ENCODE results near the gene CTNNBL1.
"Not testable (repeated sequence)": the region's sequence is repeated elsewhere in the genome, so short reads cannot be mapped to it uniquely, and the experiment has no call there.

The CTNNBL1 gene

DNA sequence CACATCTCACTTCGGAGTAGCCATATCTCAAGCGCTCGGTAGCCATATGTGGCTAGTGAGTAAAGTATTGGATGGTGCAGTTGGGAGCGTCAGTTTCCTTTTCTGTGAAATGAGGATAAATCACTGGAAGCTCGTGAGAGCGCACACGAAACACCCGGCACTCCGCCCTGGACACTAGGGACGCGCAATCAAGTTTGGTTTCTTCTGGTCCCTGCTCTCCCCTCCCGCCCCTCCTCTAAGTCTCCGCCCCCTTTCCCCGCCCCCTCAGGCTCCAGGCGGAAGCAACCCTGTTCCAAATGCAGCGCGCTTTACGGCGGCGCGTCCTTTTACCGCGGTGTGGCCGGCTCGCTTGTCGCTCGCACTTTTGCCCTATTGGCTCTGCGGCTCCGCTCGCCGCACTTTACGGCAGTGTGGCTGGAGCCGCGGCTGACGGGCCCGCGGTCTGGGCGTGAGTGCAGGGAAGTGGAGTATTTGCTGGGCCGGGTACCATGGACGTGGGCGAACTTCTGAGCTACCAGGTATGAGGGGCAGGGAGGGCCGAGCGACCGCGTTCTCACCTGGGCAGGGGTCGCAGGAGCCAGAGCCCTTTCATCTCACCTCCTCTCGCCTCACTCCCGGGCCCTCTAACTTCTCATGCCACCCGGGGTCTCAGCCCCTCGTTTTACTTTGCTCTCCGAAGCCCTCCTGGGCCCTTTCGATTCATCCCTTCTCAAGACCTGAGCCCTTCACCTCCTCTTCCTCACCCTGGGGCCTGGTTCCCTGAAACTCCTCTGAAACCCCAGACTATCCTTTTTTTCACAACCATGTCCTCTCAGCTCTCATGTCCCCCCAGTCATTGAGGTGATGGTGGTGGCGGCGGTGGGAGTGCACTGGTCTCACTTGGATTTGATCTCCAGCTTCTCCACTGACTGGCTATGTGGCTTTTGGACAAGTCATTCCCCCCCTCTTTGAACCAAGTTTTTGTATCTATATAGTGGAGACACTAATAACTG lies at the start of gene CTNNBL1:
TSS of gene CTNNBL1 (plus strand) at position 396 of the 992 bp plus-strand sequence. CDS start at position 489, 93 bp downstream.
- peak; percentile 96 for DNase-seq

DNA sequence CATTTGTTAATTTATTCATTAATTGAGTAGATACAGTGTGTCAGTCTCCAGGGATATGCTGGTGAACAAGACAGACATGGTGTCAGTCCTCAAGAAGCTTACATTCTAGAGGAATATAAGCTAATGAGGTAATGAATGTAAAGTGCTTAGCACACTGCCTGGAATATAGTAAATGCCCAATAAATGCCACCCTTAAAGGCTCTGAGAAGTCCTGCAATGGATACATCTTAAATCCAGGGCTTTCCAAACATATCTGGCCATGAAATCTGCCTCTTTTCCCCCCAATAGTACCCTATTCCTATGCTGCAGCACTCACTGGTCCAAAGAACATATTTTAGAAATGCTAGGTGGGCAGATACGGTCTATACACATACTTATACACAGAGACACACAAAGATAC lies 49.2 kb upstream of the CTNNBL1 start:
- DNase-seq, result no peak

- DNase-seq, result no peak
Measured at GRCh38 chr20:37647946-37648345, 45.9 kb upstream of the CTNNBL1 start.

GRCh38 chr20:37649017-37649416 lies 44.8 kb upstream of the CTNNBL1 start:
- no peak for DNase-seq

DNA sequence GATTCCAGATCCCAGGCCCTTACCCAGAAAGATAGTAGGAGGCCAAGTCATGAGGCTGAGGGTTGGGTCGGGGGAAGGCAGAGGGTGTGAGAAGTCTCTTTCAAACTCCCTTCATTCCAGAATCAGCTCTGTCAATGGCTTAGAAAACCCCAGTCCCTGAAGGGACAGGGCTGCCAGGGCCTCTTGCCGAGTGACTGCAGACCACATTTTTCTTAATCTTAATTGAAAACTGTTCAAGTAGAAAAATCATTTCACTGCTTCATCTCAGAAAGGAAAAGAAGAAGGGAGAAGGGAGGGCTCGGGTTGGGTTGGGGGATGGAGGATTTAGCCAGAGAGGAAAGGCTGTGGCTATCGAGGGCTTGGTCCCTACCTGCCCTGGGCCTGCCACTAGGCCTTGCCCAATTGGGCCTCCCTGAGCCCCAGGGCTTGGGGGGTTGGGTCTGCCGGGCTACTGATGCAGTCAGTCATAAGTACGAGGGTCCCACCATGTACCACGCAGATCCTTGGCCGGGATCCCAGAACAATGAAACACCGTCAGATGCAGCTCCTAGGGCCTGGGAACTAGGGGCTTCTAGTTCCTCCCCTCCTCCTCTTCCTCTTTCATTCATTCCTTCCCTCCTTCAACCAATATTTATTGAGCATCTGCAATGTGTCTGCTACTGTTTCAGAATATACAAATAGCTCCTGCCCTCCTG lies 44.0 kb upstream of the CTNNBL1 start:
- DNase-seq, result no peak

GRCh38 chr20:37650661-37651060 lies 43.2 kb upstream of the CTNNBL1 start:
- no peak for DNase-seq

DNA sequence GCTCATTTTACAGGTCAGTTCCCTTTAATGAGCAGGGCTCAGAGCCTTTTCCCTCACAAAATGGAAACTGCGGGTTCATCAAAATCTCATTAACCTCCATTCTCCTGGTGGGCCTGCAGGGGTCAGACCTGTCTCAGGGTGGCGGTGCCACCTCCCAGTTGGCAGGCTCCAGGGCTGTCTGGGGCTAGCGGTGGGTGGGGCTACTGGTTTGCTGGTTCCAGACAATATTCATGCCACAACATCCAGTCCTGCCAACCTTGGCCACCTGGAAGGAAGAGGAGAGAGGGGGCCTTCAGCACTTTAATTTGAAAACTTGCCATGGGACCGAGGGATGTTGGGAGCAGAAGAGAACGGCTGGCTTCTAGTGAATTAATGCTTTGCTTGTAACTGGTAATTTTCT lies 41.9 kb upstream of the CTNNBL1 start:
- no peak for DNase-seq

GRCh38 chr20:37656945-37657344 lies 36.9 kb upstream of the CTNNBL1 start:
- no peak for DNase-seq

DNA sequence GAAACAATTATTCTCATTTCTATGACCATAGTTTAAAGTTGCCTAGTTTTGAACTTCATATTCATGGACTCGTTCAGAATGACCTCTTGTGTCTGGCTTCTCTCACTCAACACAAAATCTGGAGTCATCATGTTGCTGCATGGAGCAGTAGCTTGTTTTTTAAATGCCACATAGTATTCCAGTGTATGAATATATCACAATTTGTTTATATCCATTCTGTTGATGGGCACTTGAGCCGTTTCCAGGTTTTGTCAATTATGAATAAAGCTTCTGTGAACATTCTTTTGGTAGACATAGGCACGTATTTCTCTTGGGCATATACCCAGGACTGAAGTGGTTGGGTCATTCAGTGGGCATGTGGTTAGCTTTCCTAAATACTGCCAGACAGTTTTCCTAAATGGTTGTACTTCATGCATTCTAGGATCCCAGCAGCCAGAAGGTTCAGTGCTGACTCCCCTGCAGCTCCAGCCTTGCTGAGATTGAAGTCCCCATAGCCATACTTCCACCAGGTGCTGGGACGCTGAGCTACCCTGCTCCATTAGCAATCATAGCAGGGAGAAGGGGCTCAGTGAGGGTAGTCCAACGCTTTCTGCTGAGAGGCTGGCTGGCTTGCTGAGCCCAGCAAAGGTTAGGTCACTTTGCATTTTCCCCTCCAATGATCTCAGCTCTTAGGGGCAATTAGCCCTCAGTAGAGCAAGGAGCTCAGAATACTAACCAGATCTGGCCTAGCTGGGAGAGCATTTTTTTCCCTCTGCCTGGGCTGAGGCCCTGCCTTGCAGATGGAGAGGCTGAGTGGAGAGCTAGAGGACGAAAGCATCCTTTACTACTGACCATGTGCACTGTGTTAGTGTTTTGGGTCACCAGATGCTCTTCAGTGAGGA lies 35.7 kb upstream of the CTNNBL1 start:
- no peak for DNase-seq

GRCh38 chr20:37661519-37661918 lies 32.3 kb upstream of the CTNNBL1 start:
- DNase-seq, result no peak

DNA sequence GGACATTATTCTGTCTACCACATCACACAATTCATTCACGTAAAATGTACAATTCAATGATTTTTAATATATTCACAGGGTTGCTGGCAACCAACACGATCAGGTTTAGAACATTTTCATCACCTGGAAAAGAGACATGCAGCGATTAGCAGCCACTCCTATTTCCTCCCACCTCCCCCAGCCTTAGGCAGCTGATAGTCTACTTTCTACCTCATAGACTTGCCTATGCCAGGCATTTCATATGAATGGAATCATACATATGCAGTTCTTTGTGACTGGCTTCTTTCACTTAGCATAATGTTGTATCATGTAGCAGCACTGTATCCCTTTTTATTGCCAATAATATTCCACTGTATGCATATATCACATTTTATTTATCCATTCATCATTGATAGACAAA lies 31.5 kb upstream of the CTNNBL1 start:
- DNase-seq, result no peak

DNA sequence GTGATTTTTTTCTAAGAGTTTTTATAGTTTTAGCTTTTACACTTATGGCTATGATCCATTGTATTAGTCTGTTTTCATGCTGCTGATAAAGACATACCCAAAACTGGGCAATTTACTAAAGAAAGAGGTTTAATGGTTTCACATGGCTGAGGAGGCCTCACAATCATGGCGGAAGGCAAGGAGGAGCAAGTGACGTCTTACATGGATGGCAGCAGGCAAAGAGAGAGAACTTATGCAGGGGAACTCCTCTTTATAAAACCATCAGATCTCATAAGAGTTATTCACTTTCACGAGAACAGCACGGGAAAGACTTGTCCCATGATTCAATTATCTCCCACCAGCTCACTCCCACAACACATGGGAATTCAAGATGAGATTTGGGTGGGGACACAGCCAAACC lies 29.2 kb upstream of the CTNNBL1 start:
- not testable (repeated sequence) for DNase-seq

GRCh38 chr20:37668166-37668565 lies 25.7 kb upstream of the CTNNBL1 start:
- DNase-seq, result no peak

DNA sequence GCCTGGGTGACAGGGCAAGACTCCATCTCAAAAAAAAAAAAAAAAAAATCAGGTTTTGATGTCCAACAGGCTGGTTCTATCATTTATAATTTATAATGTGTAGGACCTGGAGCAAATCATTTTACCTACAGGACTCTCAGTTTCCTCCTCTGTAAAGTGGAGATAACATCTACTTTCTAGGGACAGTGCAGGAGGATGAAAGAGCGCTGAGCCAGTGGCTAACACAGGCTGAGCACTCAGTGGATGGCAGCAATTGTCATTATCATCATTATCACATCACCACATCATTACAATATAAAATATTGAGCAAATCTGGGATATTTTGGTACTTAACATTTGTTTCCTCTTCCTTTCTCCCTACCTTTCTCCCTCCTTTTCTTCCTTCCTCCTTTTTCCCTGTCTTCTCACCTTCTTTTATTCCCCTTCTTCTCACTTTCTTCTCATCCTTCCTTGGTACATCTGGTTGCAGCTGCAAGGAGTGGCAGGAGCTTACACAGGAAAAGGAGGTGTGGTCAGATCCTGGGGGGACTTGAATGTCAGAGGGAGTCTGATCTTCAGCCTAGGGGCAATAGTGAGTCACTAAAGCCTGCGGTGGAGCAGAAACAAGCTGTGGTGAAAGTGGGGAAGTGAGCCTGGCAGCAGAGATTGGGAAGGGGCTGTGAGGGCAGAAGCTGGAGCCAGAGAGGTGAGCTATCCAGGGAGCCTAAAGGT lies 24.6 kb upstream of the CTNNBL1 start:
- no peak for DNase-seq

- no peak for DNase-seq
Measured at GRCh38 chr20:37669773-37670236, 24.0 kb upstream of the CTNNBL1 start.

DNA sequence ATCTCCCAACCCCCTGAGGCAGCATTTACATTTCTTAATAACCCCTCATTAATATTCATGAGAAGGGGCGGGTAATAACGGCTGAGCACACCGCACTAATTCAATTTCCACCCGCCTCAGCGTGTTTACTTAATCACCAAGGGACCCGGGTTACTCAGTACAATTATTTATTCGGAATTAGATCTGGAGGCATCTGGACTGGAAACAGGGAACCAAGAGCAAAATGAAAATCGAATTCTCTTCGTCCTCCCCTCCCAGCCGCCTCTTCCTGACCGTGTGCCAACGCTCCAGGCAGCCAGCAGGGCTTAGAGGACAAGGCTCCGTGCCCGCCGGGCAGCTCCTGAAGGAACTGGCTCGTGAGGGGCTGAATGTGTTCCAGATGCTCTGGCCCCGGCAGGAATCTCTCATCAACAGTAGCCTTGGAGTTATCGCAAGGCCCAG lies 23.5 kb upstream of the CTNNBL1 start:
- DNase-seq, result no peak

GRCh38 chr20:37672143-37672542 lies 21.7 kb upstream of the CTNNBL1 start:
- DNase-seq, result no peak

DNA sequence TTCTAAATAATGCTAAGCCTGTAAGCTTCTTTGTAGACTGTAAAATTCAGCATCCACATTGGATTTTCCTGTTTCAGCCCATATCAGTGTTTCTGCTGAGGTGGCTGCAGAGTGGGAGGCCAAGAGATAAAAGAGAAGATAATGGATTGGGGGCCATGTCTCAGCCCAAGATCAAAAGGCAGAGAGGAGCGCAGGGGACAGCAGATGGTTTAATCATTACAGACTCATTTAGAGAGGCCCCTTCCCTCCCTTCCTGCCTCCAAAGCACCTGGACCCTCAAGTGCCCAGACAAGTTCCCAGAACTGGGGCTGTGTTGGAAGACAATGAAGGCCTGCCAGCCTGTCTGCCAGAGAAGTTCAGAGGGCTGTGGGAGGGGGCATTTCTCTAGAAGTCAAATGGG lies 20.4 kb upstream of the CTNNBL1 start:
- DNase-seq, result no peak

GRCh38 chr20:37676440-37676839 lies 17.4 kb upstream of the CTNNBL1 start:
- no peak for DNase-seq

DNA sequence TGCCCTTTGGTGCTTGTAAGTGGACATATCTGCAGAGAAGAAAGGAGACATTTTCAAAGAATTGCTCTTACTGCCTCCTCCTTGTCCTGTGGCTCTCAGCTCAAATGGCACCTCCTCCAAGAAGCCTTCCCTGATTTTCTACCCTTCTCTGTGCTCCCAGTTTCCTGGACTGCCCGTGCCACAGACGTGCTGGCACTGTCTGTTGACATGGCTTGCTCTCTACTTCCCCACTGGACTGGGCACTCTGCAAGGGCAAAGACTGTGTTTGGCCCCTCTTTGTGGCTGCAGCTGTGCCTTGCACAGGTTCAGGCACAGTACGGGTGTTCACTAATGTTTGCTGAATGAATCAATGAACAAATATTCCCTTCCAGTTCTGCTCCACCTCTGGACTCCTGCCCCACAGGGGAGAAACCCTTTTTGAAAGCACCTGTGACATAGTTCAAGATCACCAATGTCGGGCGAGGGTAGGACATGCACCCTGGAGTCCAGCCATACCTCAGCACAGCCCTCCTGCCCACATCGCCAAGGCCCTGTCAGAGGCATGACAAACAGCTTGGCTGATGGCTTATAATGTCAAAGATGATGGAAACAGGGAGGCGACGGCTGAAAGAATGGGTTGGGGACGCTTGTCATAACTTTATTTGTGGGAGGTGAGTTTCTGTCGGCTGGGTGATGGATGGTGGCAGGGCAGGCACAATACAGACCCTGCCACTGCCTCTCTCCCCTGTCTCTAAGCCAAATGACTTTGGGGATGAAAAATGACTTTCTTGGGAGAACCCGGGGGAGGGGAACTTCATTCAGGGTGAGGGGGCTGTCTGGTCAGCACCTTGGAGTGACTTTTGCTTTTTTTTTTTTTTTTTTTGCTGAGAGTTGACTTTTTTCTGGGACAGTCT lies 15.6 kb upstream of the CTNNBL1 start:
- no peak for DNase-seq

GRCh38 chr20:37679751-37680150 lies 14.1 kb upstream of the CTNNBL1 start:
- DNase-seq, result not testable (repeated sequence)

All from amniotic stem cell (primary cell).